Kidney epithelial cell (primary cell): ENCODE measurements around the gene TP53INP2. TPM values are rescaled to one million over a fixed set of nuclear protein-coding genes. Genes with fewer than 3 reads are reported as not detected.

Experiments used
- DNase-seq: peaks from one replicate; pipeline ENCODE4 v3.0.0-alpha.2; 2010; ENCODE audit warnings: low read depth
- H3K27me3 ChIP-seq: 2 replicates; pipeline ENCODE4 v1.6.0; 2011; ENCODE audit warnings: low read length; ENCODE audit not compliant: control insufficient read depth, insufficient read depth
- H3K36me3 ChIP-seq: 2 replicates; pipeline ENCODE4 v1.5.1; 2011; ENCODE audit warnings: low read length; ENCODE audit not compliant: control insufficient read depth, insufficient read depth
- H3K4me3 ChIP-seq: 2 replicates; pipeline ENCODE4 v1.5.1; 2011; ENCODE audit warnings: low read depth, mild to moderate bottlenecking, control low read depth, low read length
- total RNA-seq: library from RNA; depleted of rRNA; stranded (reverse); fragments of >200 nt; gene quantifications from 2 replicates; pipeline ENCODE4 v1.2.3, GENCODE V29; 2015
- TF ChIP-seq, protein P1 (sequence below): IDR thresholded peaks from 2 replicates; pipeline ENCODE4 v1.5.1; 2011; ENCODE audit warnings: mild to moderate bottlenecking, moderate library complexity, low read length, control low read depth, inconsistent platforms; ENCODE audit not compliant: insufficient read depth, poor library complexity, severe bottlenecking

TP53INP2 gene
- total RNA-seq, 1 donor from 2014 or later: 15.0 TPM

- no peak for DNase-seq
- Histone ChIP-seq H3K27me3 (no peaks in the 10 kb centered on the region), H3K4me3 (no peak overlapping the region), H3K36me3 (no peaks in the 10 kb centered on the region)
- TF ChIP-seq, protein P1, sequence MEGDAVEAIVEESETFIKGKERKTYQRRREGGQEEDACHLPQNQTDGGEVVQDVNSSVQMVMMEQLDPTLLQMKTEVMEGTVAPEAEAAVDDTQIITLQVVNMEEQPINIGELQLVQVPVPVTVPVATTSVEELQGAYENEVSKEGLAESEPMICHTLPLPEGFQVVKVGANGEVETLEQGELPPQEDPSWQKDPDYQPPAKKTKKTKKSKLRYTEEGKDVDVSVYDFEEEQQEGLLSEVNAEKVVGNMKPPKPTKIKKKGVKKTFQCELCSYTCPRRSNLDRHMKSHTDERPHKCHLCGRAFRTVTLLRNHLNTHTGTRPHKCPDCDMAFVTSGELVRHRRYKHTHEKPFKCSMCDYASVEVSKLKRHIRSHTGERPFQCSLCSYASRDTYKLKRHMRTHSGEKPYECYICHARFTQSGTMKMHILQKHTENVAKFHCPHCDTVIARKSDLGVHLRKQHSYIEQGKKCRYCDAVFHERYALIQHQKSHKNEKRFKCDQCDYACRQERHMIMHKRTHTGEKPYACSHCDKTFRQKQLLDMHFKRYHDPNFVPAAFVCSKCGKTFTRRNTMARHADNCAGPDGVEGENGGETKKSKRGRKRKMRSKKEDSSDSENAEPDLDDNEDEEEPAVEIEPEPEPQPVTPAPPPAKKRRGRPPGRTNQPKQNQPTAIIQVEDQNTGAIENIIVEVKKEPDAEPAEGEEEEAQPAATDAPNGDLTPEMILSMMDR: no peak
Observed at GRCh38 chr20:34689486-34689885, 14.7 kb upstream of the TP53INP2 start.

- Histone ChIP-seq H3K4me3 (no peak overlapping the region), H3K36me3 (no peaks in the 10 kb centered on the region), H3K27me3 (no peaks in the 10 kb centered on the region)
- TF ChIP-seq, protein P1: no peak
- DNase-seq: no peak
Observed at GRCh38 chr20:34691838-34692237, 12.3 kb upstream of the TP53INP2 start.

DNA sequence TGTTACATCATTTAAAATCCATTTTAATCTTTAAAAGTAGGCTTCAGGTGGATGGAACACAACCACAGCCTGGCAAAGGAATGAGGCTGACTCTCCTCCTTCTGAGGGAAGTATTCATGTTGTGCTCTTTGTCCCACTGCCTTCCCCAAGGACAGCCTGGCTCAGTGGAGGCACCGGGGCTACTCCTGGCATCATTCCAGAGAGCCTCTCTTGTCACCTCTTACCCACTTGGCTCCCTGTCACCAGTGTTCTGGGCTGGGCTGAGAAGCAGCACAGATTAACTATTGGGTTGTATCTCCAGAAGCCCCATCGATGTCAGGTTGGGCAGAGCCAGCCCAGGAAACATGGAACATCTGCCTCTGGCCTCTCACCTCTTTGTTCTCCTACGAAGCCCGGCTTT lies 10.7 kb upstream of the TP53INP2 start:
- no peaks in the 10 kb centered on the region for H3K36me3 ChIP-seq
- no peaks in the 10 kb centered on the region for H3K27me3 ChIP-seq
- no peak for DNase-seq
- no peak overlapping the region for H3K4me3 ChIP-seq
- TF ChIP-seq, protein P1: no peak

DNA sequence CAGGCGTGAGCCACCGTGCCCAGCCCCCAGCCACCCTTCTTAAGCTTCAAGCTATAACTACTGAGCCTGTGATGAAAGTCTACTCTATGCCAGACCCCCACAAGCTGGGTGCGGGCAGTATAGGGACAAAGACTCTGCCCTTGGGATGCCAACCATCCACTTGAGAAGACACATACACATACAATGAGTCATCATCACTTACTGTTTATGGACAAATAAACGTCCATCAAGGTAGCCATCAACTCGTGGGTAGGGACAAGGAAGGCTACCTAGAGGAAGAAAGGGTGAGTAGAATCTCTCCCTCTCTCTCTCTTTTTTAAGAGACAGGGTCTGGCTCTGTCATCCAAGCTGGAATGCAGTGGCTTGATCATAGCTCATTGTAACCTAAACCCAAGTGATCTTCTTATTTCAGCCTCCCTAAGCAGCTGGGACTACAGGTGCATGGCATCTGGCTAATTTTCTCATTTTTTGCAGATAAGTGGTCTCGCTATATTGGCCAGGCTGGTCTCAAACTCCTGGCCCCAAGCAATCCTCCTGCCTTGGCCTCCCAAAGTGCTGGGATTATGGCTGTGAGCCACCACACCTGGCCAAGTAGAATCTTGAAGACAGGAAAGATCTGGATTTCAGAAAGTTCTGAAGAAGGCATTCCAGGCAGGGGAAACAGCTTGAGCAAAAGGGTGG lies 2.6 kb upstream of the TP53INP2 start:
- no peak overlapping the region for H3K4me3 ChIP-seq
- no peaks in the 10 kb centered on the region for H3K36me3 ChIP-seq
- TF ChIP-seq, protein P1: no peak
- no peaks in the 10 kb centered on the region for H3K27me3 ChIP-seq
- no peak for DNase-seq

- no peak for DNase-seq
- peak overlapping the region; percentile 91 for H3K4me3 ChIP-seq
- TF ChIP-seq, protein P1: no peak
- no peaks in the 10 kb centered on the region for H3K27me3 ChIP-seq
- H3K36me3 ChIP-seq: no peaks in the 10 kb centered on the region
Observed at GRCh38 chr20:34703061-34703423, 1.1 kb upstream of the TP53INP2 start.
